CD4-positive, alpha-beta memory T cell (primary cell): ENCODE data around the gene FNDC11. TPM values are rescaled to one million over a fixed set of nuclear protein-coding genes. Genes with fewer than 3 reads are reported as not detected.

Experiments used
- CTCF ChIA-PET: fragments of 350-600 bp; sonication (Branson Sonifier 250); formaldehyde crosslinking; loops from one replicate; lab custom pipeline; 2021; ENCODE audit warnings: inconsistent platforms; ENCODE audit not compliant: partially characterized antibody; lab: Charles Lee
- POLR2A ChIA-PET: fragments of 350-600 bp; sonication (Branson Sonifier 250); formaldehyde crosslinking; loops from one replicate; lab custom pipeline; 2021; ENCODE audit not compliant: partially characterized antibody; lab: Charles Lee
- DNase-seq, 5 donors: peaks; one replicate each; pipeline versions ENCODE4 v3.0.0 to v3.0.0-alpha.2; 2020 to 2022; ENCODE audit warnings: mixed read lengths in 1 of 5
- H3K27ac ChIP-seq: one replicate; pipeline ENCODE4 v1.7.0; 2013; ENCODE audit warnings: low read depth, low read length
- H3K27me3 ChIP-seq: 2 replicates; pipeline ENCODE4 v1.7.0; 2013; ENCODE audit warnings: mild to moderate bottlenecking, low read length, moderate library complexity; ENCODE audit not compliant: insufficient read depth
- H3K36me3 ChIP-seq: 2 replicates; pipeline ENCODE4 v1.7.0; 2013; ENCODE audit warnings: mild to moderate bottlenecking, low read length, moderate library complexity; ENCODE audit not compliant: insufficient read depth
- H3K4me1 ChIP-seq: 2 replicates; pipeline ENCODE4 v1.7.0; 2013; ENCODE audit warnings: mild to moderate bottlenecking, low read length, moderate library complexity; ENCODE audit not compliant: insufficient read depth
- H3K4me3 ChIP-seq, 2 donors: one replicate each; pipeline ENCODE4 v1.7.0; 2013; ENCODE audit warnings: low read length in 2 of 2, mild to moderate bottlenecking in 1 of 2
- H3K9me3 ChIP-seq, 2 donors: one replicate each; pipeline ENCODE4 v1.7.0; 2013; ENCODE audit warnings: low read length in 2 of 2, control low read depth in 1 of 2; ENCODE audit not compliant: control insufficient read depth in 1 of 2
- H3K27ac Mint-ChIP-seq, 7 donors: one replicate each; pipeline ENCODE4 v1.8.0; 2020 to 2021; ENCODE audit warnings: mixed read lengths in 7 of 7, mild to moderate bottlenecking in 6 of 7, inconsistent platforms in 3 of 7, moderate library complexity in 3 of 7
- H3K27me3 Mint-ChIP-seq, 2 donors: one replicate each; pipeline ENCODE4 v1.8.0; 2020 to 2021; ENCODE audit warnings: mixed read lengths in 2 of 2
- H3K36me3 Mint-ChIP-seq, 2 donors: one replicate each; pipeline ENCODE4 v1.8.0; 2020 to 2021; ENCODE audit warnings: mixed read lengths in 2 of 2, inconsistent platforms in 1 of 2, mild to moderate bottlenecking in 1 of 2
- H3K4me1 Mint-ChIP-seq, 4 donors: one replicate each; pipeline ENCODE4 v1.8.0; 2020 to 2021; ENCODE audit warnings: mixed read lengths in 4 of 4, mild to moderate bottlenecking in 1 of 4
- H3K4me3 Mint-ChIP-seq, 8 donors: one replicate each; pipeline ENCODE4 v1.8.0; 2020 to 2021; ENCODE audit warnings: mixed read lengths in 8 of 8, mild to moderate bottlenecking in 7 of 8, moderate library complexity in 6 of 8, inconsistent platforms in 3 of 8
- H3K9me3 Mint-ChIP-seq, 8 donors: one replicate each; pipeline ENCODE4 v1.8.0; 2020 to 2021; ENCODE audit warnings: mixed read lengths in 8 of 8, mild to moderate bottlenecking in 5 of 8, inconsistent platforms in 3 of 8, moderate library complexity in 1 of 8
- intact Hi-C: fragments of 100-400 bp; cut with micrococcal nuclease; formaldehyde crosslinking; loops from one replicate; pipeline ENCODE4 v1.15.1; 2023
- polyA plus RNA-seq, 2 donors: library from polyadenylated mRNA; unstranded; fragments of 300-500 nt; fragmentation: Illumina TruSeq; gene quantifications; one replicate each; pipeline ENCODE4 v1.2.3, GENCODE V29; 2021
- total RNA-seq, 2 experiments: library from RNA; stranded (reverse); gene quantifications; one replicate each; pipeline ENCODE4 v1.2.3, GENCODE V29; 2021

FNDC11 gene
- total and polyA plus RNA-seq, 4 experiments from 2014 or later: 0.38 to 1.5 (median 0.82) TPM

DNA sequence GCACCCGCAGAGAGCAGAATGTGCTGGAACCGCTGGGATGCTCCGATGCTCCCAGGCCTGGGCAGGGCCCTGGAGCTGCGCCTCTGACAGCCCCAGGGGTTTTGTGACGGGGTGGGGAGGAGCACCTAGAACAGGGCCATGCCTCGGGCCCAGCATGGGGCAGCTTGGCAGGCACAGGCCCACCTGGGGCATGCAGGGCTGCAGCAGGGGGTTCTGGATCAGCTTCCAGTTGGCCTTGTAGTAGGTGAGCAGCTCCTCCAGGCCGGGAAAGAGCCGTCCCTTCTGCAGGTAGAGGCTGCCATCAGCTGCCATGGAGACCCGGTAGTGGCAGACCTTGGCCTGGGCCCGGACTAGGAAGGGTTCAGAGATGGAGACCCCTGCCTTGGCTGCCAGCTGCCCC lies 10.8 kb upstream of the FNDC11 start:
- POLR2A ChIA-PET: interaction anchor here (2.2 to 3.2 kb wide), 2 partner anchors 9 to 22 kb away, joined by 6 to 18 read pairs; no protein-coding TSS in a partner anchor

DNA sequence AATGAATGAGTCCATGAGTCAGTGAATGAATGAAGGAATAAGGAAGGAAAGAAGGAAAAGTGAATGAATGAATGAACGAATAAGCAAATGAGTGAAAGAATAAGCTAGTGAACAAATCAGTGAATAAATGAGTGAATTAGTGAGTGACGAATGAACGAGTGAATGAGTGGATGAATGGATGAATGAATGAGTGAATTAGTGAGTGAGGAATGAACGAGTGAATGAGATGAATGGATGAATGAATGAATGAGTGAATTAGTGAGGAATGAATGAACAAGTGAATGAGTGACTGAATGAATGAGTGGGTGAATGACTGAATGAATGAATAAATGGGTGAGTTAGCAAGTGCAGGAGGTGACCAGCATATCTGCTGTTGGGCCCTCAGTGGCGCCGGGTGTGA lies 10.2 kb upstream of the FNDC11 start:
- Mint-ChIP-seq H3K27ac (peak overlapping the region in 2 of 7 donors; percentile 14 to 69), H3K36me3 (no peaks in the 10 kb centered on the region), H3K4me1 (peaks cover 1 to 9% (median 4%) of the 10 kb centered on the region in 4 donors), H3K9me3 (no peaks in the 10 kb centered on the region), H3K4me3 (no peak overlapping the region), H3K27me3 (peaks cover 2% of the 10 kb centered on the region in 2 donors)
- intact Hi-C loops: no loop called here
- no peak overlapping the region for H3K4me3 ChIP-seq
- H3K36me3 ChIP-seq: no peaks in the 10 kb centered on the region
- H3K27ac ChIP-seq: no peak overlapping the region
- ChIA-PET POLR2A (interaction anchor here (2.2 to 3.2 kb wide), 2 partner anchors 9 to 22 kb away, joined by 6 to 18 read pairs; no protein-coding TSS in a partner anchor), CTCF (interaction anchor here (0.6 to 1.9 kb wide), 4 partner anchors 38 to 243 kb away, joined by 3 to 4 read pairs (median 3); no protein-coding TSS in a partner anchor)
- peaks cover 10% of the 10 kb centered on the region for H3K4me1 ChIP-seq
- no peak for DNase-seq
- H3K9me3 ChIP-seq: no peaks in the 10 kb centered on the region
- H3K27me3 ChIP-seq: no peaks in the 10 kb centered on the region

More for the DNA sequence above, 10.8 kb upstream of the FNDC11 start:
- Mint-ChIP-seq H3K4me1 (peaks cover 1 to 14% (median 4%) of the 10 kb centered on the region in 4 donors), H3K27me3 (peaks cover 2% of the 10 kb centered on the region in 2 donors), H3K27ac (no peak overlapping the region), H3K36me3 (no peaks in the 10 kb centered on the region), H3K9me3 (no peaks in the 10 kb centered on the region), H3K4me3 (no peak overlapping the region)
- no peak for DNase-seq
- no peak overlapping the region for H3K4me3 ChIP-seq
- peaks cover 16% of the 10 kb centered on the region for H3K4me1 ChIP-seq
- H3K36me3 ChIP-seq: no peaks in the 10 kb centered on the region
- intact Hi-C loops: no loop called here
- no peak overlapping the region for H3K27ac ChIP-seq
- CTCF ChIA-PET: interaction anchor here (1.1 to 1.9 kb wide), 4 partner anchors 39 to 323 kb away, joined by 3 to 4 read pairs (median 3); partner anchors contain the start of gene TPD52L2
- no peaks in the 10 kb centered on the region for H3K27me3 ChIP-seq
- no peaks in the 10 kb centered on the region for H3K9me3 ChIP-seq

DNA sequence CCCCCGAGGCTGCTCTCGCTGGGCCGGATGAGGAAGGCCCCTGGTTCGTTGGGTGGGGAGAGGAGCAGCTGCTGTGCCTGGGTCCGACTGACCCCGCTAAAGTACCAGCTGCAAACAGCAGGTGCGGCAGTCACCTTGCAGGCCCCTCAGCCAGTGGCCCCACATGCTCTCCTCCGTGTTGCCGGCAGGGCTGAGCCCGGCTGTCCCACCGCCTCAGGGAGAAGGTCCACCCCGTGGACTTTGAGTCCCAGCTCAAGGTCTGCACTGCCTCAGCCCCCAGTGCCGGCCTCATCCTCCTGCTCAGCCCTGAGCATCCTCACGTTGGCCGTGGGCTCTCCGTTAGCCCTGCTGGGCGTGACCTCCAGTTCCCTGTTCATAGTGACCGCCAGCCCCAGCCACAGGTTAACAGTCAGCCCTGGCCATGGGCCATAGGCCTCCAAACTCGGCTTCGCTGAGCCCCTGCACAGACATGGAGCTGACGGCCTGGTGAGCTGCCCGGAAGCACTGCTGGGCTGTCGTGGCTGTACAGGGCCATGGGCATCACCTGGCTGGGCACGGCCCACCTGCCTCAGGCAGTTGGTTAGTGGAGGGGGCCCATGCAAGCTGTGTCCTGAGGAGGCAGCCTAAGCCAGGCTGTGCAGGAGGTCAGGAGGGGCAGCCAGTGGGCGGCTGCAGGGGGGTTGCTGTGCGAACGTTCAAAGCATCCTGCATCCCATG lies 9.6 kb upstream of the FNDC11 start:
- Histone ChIP-seq H3K4me1 (peaks cover 5% of the 10 kb centered on the region), H3K27ac (no peak overlapping the region), H3K27me3 (no peaks in the 10 kb centered on the region), H3K4me3 (no peak overlapping the region), H3K9me3 (no peaks in the 10 kb centered on the region), H3K36me3 (no peaks in the 10 kb centered on the region)
- POLR2A ChIA-PET: interaction anchor here (2.2 to 3.2 kb wide), 2 partner anchors 8 to 23 kb away, joined by 6 to 18 read pairs; no protein-coding TSS in a partner anchor
- peaks cover 2% of the 10 kb centered on the region in 2 donors for H3K27me3 Mint-ChIP-seq
- H3K27ac Mint-ChIP-seq: no peak overlapping the region
- DNase-seq: no peak
- no peaks in the 10 kb centered on the region for H3K9me3 Mint-ChIP-seq
- peaks cover 1 to 9% (median 4%) of the 10 kb centered on the region in 4 donors for H3K4me1 Mint-ChIP-seq
- H3K4me3 Mint-ChIP-seq: no peak overlapping the region
- no peaks in the 10 kb centered on the region for H3K36me3 Mint-ChIP-seq
- CTCF ChIA-PET: interaction anchor here (0.6 to 1.2 kb wide), 2 partner anchors 237 to 242 kb away, joined by 3 read pairs; no protein-coding TSS in a partner anchor
- intact Hi-C loops: no loop called here

DNA sequence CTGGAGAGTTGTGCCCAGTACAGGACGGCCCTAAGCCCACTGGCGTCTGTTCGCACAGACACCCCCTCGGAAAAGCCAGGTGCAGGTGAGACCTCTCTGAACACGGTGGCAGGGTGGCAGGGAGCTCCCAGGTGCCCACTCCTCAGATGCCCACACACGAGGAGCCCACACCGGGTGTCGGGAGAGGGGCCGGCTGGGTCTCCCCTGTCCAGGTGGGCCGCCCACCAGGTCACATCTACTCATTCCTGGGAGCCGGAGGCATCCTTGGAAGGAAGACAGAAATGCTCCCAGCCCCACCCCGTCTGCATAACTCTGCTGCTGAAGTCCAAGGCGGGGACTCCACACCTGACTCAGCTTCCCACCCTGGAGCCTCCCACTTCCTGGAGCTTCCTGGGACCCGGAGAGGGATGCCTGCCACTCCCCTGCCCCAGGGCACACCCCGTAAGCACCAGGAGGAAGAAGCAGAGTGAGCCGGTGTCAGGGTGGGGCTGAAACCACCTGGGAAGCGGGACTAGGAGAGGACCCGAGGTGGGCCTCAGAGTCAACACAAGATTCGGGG lies 8.9 kb upstream of the FNDC11 start:
- intact Hi-C loops: no loop called here
- Histone ChIP-seq H3K9me3 (no peaks in the 10 kb centered on the region), H3K27ac (no peak overlapping the region), H3K36me3 (no peaks in the 10 kb centered on the region), H3K27me3 (no peaks in the 10 kb centered on the region), H3K4me1 (peaks cover 5% of the 10 kb centered on the region), H3K4me3 (no peak overlapping the region)
- peak overlapping the region in 1 of 8 donors; percentile 59 for H3K4me3 Mint-ChIP-seq
- POLR2A ChIA-PET: interaction anchor here (3.2 kb wide), 1 partner anchor 7 kb away, joined by 18 read pairs; no protein-coding TSS in a partner anchor
- no peaks in the 10 kb centered on the region for H3K9me3 Mint-ChIP-seq
- H3K36me3 Mint-ChIP-seq: no peaks in the 10 kb centered on the region
- H3K27me3 Mint-ChIP-seq: peaks cover 2 to 4% of the 10 kb centered on the region in 2 donors
- no peak for DNase-seq
- H3K4me1 Mint-ChIP-seq: peaks cover 1 to 9% (median 4%) of the 10 kb centered on the region in 4 donors
- H3K27ac Mint-ChIP-seq: peak overlapping the region in 1 of 7 donors; percentile 75
- CTCF ChIA-PET: no interaction called here

DNA sequence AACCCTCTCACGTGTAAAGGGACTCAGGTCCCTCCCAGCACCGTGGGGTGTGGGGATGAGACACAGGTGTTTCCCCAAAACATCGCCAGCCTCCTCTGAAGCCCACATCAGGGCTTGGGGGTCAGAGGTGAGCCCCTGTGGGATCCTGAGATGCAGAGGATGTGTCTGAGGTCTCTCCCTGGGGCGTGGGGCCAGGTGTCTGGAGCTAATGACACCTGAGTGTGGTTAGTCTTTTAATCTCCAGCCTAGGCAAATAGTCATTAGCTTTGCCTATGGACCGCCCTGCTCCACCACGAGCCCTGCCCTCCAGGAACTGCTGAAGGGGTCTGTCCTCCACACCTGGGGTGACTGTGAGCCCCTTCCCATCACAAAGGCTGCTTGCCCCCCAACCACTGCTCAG lies 8.1 kb upstream of the FNDC11 start:
- Mint-ChIP-seq H3K4me3 (no peak overlapping the region), H3K27me3 (peaks cover 2 to 4% of the 10 kb centered on the region in 2 donors), H3K9me3 (no peaks in the 10 kb centered on the region), H3K36me3 (no peaks in the 10 kb centered on the region), H3K4me1 (peaks cover 1 to 9% (median 4%) of the 10 kb centered on the region in 4 donors), H3K27ac (peak overlapping the region in 1 of 7 donors; percentile 75)
- CTCF ChIA-PET: no interaction called here
- Histone ChIP-seq H3K27ac (no peak overlapping the region), H3K4me1 (peaks cover 5% of the 10 kb centered on the region), H3K27me3 (no peaks in the 10 kb centered on the region), H3K36me3 (no peaks in the 10 kb centered on the region), H3K9me3 (no peaks in the 10 kb centered on the region), H3K4me3 (no peak overlapping the region)
- no peak for DNase-seq
- intact Hi-C loops: no loop called here
- POLR2A ChIA-PET: no interaction called here

DNA sequence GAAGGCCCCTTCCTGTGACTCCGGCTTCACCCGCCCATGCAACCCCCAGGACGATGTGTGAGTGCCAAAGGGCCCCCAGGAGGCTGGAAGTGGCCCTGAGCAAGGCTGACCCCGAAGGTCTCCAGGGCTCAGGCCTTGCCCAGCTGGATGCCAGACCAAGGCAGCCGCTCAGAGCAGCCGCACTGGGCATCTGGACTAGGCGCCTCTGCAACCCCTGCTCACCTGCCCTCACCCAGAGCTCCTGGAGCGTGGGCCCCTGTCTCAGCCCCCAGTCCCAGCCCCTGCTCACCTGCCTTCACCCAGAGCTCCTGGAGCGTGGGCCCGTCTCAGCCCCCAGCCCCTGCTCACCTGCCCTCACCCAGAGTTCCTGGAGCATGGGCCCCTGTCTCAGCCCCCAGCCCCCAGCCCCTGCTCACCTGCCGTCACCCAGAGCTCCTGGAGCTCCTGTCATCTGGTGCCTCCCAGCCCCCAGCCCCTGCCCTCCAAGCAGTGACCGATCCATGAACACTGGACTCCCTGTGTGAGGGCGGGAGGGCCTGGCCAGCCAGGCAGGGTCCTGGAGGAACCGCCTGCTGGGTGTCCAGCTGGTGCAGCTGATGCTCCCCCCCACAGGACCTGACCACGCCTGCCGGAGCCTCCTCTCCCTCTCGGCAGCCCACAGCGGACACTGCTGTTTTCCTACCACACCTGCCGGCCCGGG lies 7.6 kb upstream of the FNDC11 start:
- H3K36me3 ChIP-seq: no peaks in the 10 kb centered on the region

More for the DNA sequence above, 7.6 kb upstream of the FNDC11 start:
- H3K4me1 ChIP-seq: peaks cover 5% of the 10 kb centered on the region
- H3K36me3 Mint-ChIP-seq: no peaks in the 10 kb centered on the region
- intact Hi-C loops: no loop called here
- H3K27ac Mint-ChIP-seq: no peak overlapping the region
- no peaks in the 10 kb centered on the region for H3K9me3 ChIP-seq
- POLR2A ChIA-PET: no interaction called here
- H3K27me3 ChIP-seq: no peaks in the 10 kb centered on the region
- DNase-seq: no peak
- H3K4me3 Mint-ChIP-seq: no peak overlapping the region
- peaks cover 3 to 14% (median 6%) of the 10 kb centered on the region in 4 donors for H3K4me1 Mint-ChIP-seq
- peaks cover 2 to 4% of the 10 kb centered on the region in 2 donors for H3K27me3 Mint-ChIP-seq
- CTCF ChIA-PET: interaction anchor here (0.9 kb wide), 1 partner anchor 9 kb away, joined by 3 read pairs; the partner anchor contains the start of gene PTK6
- H3K27ac ChIP-seq: no peak overlapping the region
- no peak overlapping the region for H3K4me3 ChIP-seq
- H3K9me3 Mint-ChIP-seq: no peaks in the 10 kb centered on the region
